Right lobe of liver (tissue), 4 donors: ENCODE measurements around the gene EPHA7.

Experiments used
- POLR2A ChIP-seq: fragments of 450-650 bp; IDR thresholded peaks from one replicate; pipeline ENCODE4 v1.6.1; 2017; ENCODE audit warnings: antibody characterized with exemption, mild to moderate bottlenecking
- TF ChIP-seq, protein P1 (sequence below), 4 donors: fragments of 200-600 bp in 3 of 4; fragments of 450-650 bp in 1 of 4; IDR thresholded peaks; one replicate each; pipeline versions ENCODE4 v1.5.1 to v1.8.0; 2016 to 2022; ENCODE audit warnings: antibody characterized with exemption in 4 of 4, mild to moderate bottlenecking in 2 of 4
- donor health status: DM: no; HTN: no; CAD: no.
- donor health status: DM: no; HTN: no; CAD: no.
- donor health status: DM: no; HTN: yes; CAD: no.

DNA sequence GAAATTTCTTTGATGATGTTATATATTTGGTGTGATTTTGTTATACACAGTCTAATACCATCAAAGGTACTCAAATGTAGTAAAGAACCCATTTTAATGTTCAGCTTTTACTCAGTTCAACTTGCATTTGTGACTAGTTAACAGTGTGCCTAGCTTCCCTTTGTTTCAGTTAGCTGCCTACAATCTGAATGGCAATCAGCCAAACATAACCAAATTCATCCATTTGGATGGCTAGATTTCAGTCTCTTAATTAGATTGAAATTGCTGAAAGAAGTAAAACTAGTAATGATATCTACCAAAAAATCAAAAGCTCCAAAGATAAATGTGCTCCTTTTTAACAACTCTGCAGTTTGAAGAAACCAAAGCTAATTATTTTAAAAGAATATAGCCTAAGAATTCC lies 6.9 kb downstream of the EPHA7 start:
- TF ChIP-seq, protein P1, sequence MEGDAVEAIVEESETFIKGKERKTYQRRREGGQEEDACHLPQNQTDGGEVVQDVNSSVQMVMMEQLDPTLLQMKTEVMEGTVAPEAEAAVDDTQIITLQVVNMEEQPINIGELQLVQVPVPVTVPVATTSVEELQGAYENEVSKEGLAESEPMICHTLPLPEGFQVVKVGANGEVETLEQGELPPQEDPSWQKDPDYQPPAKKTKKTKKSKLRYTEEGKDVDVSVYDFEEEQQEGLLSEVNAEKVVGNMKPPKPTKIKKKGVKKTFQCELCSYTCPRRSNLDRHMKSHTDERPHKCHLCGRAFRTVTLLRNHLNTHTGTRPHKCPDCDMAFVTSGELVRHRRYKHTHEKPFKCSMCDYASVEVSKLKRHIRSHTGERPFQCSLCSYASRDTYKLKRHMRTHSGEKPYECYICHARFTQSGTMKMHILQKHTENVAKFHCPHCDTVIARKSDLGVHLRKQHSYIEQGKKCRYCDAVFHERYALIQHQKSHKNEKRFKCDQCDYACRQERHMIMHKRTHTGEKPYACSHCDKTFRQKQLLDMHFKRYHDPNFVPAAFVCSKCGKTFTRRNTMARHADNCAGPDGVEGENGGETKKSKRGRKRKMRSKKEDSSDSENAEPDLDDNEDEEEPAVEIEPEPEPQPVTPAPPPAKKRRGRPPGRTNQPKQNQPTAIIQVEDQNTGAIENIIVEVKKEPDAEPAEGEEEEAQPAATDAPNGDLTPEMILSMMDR (IDR thresholded peaks at IDR 0.05): no peak
- TF ChIP-seq POLR2A: no peak
